ENCODE data around the gene PROB1.

Gene PROB1

DNA sequence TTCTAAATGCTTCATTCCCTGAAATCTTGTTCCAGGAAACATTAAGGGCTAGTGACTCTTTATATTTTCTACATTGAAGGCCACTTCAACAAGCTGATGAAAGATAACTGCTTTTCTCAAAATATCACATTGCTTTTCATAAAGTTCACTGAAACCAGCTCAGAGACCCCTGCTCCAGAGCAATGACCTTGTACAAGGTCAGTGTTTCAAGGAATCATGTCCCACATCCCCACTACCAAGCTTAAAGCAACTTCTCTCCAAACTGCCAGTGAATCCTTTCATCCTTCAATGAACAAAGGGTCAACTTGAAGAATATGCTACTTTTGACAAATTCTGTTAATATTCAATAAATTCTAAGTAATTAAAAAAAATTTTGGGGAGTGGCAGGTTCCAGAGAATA, 21.0 kb upstream of the PROB1 start:
- H4K91ac ChIP-seq (ENCODE audit: low read depth, low read length, poor library complexity): no peak overlapping the region
- no peak overlapping the region for H2BK12ac ChIP-seq (ENCODE audit: low read length)
- no peaks in the 10 kb centered on the region for H3K79me1 ChIP-seq (ENCODE audit: low read depth, low read length)
- no peak overlapping the region for H3K4me2 ChIP-seq (ENCODE audit: insufficient read depth, low read length, poor library complexity, severe bottlenecking)
- H2BK120ac ChIP-seq (ENCODE audit: low read depth, low read length): no peak overlapping the region
- H3K27me3 ChIP-seq (ENCODE audit: control insufficient read depth in 3 of 3, insufficient read depth in 3 of 3, low read depth in 1 of 3, low read length in 3 of 3): no peaks in the 10 kb centered on the region
- H3K4me1 ChIP-seq (ENCODE audit: control insufficient read depth in 2 of 2, insufficient read depth in 1 of 2, low read depth in 1 of 2, low read length in 2 of 2): peaks cover 0 to 5% of the 10 kb centered on the region in 2 donors
- no peaks in the 10 kb centered on the region for H3K9me3 ChIP-seq (replicated peaks in 1 of 2; ENCODE audit: control insufficient read depth in 2 of 2, insufficient read depth in 1 of 2, low read depth in 1 of 2, low read length in 2 of 2)
- H4K8ac ChIP-seq (ENCODE audit: low read depth, low read length): no peak overlapping the region
- no peak overlapping the region for H3K4ac ChIP-seq (ENCODE audit: low read length)
- no peak overlapping the region for H2AFZ ChIP-seq (ENCODE audit: low read length)
- no peak overlapping the region for H3K23ac ChIP-seq (ENCODE audit: low read depth, low read length, poor library complexity)
- H2BK5ac ChIP-seq (ENCODE audit: low read length): no peak overlapping the region
- no peak overlapping the region for H2AK5ac ChIP-seq (ENCODE audit: low read depth, low read length)
- H3K9ac ChIP-seq (ENCODE audit: low read depth, low read length, poor library complexity): no peak overlapping the region
- H3K4me3 ChIP-seq (ENCODE audit: low read length in 2 of 2): no peak overlapping the region
- no peak overlapping the region for H3K14ac ChIP-seq (ENCODE audit: low read length)
- no peak for DNase-seq (ENCODE audit: low spot score)
- no peak overlapping the region for H3K18ac ChIP-seq (ENCODE audit: low read length)
- H3K27ac ChIP-seq (replicated peaks; ENCODE audit: low read length): no peak overlapping the region
- H3K36me3 ChIP-seq (replicated peaks in 1 of 2; ENCODE audit: control insufficient read depth in 2 of 2, insufficient read depth in 2 of 2, low read length in 2 of 2): peaks cover 20 to 82% of the 10 kb centered on the region in 2 donors
- H2BK15ac ChIP-seq (ENCODE audit: low read length): no peak overlapping the region

DNA sequence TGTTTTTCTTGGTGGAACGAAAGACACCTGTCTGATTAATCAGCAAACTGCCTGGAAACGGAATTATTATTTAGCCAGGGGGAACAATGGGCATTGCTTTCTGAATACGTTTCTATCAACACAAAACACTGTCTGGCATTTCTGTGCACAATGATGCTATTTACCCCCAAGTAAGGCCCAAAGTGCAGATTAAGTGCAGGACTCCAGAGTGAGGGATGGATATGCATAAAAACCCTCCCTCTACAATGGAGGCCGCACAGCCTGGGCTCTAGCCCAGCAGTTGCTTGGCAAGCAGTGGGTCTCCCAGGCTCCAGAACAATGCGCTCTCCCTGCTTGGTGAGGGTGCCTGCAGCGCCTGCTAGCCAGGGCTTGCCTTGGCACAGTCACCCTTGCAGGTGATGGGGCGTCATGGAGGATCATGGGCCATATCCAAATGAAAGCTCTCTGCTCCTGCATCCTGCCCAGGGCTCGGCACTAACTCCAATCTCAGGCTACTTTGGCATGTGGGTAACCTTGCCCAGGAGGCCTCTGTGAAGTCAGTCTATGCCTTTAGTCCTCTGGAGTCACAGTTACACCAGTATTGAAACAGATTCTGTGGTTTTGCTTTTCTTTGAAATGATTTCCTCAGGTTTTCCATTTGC, 20.4 kb upstream of the PROB1 start:
- Histone ChIP-seq H3K14ac (ENCODE audit: low read length) (no peak overlapping the region), H3K36me3 (replicated peaks in 1 of 2; ENCODE audit: control insufficient read depth in 2 of 2, insufficient read depth in 2 of 2, low read length in 2 of 2) (peaks cover 20 to 77% of the 10 kb centered on the region in 2 donors), H2BK5ac (ENCODE audit: low read length) (no peak overlapping the region), H3K4me1 (ENCODE audit: control insufficient read depth in 2 of 2, insufficient read depth in 1 of 2, low read depth in 1 of 2, low read length in 2 of 2) (peaks cover 0 to 5% of the 10 kb centered on the region in 2 donors), H3K4me2 (ENCODE audit: insufficient read depth, low read length, poor library complexity, severe bottlenecking) (no peak overlapping the region), H2BK12ac (ENCODE audit: low read length) (no peak overlapping the region), H2BK120ac (ENCODE audit: low read depth, low read length) (no peak overlapping the region), H2AFZ (ENCODE audit: low read length) (no peak overlapping the region), H3K27ac (replicated peaks; ENCODE audit: low read length) (no peak overlapping the region), H2AK5ac (ENCODE audit: low read depth, low read length) (no peak overlapping the region), H3K9ac (ENCODE audit: low read depth, low read length, poor library complexity) (peak overlapping the region; percentile 45), H4K8ac (ENCODE audit: low read depth, low read length) (no peak overlapping the region), H3K79me1 (ENCODE audit: low read depth, low read length) (no peaks in the 10 kb centered on the region), H3K27me3 (ENCODE audit: control insufficient read depth in 3 of 3, insufficient read depth in 3 of 3, low read depth in 1 of 3, low read length in 3 of 3) (no peaks in the 10 kb centered on the region), H3K4ac (ENCODE audit: low read length) (no peak overlapping the region), H3K18ac (ENCODE audit: low read length) (no peak overlapping the region), H3K23ac (ENCODE audit: low read depth, low read length, poor library complexity) (peak overlapping the region; percentile 20), H3K4me3 (ENCODE audit: low read length in 2 of 2) (peak overlapping the region in 1 of 2 donors; percentile 4), H3K9me3 (replicated peaks in 1 of 2; ENCODE audit: control insufficient read depth in 2 of 2, insufficient read depth in 1 of 2, low read depth in 1 of 2, low read length in 2 of 2) (no peaks in the 10 kb centered on the region), H2BK15ac (ENCODE audit: low read length) (no peak overlapping the region), H4K91ac (ENCODE audit: low read depth, low read length, poor library complexity) (no peak overlapping the region)
- no CpG with 5 or more reads among the region's 8 CpGs for WGBS, 2 donors (ENCODE audit: extremely low coverage in 2 of 2, insufficient read length in 2 of 2, insufficient replicate concordance in 1 of 2)
- no peak for DNase-seq (ENCODE audit: low spot score)

DNA sequence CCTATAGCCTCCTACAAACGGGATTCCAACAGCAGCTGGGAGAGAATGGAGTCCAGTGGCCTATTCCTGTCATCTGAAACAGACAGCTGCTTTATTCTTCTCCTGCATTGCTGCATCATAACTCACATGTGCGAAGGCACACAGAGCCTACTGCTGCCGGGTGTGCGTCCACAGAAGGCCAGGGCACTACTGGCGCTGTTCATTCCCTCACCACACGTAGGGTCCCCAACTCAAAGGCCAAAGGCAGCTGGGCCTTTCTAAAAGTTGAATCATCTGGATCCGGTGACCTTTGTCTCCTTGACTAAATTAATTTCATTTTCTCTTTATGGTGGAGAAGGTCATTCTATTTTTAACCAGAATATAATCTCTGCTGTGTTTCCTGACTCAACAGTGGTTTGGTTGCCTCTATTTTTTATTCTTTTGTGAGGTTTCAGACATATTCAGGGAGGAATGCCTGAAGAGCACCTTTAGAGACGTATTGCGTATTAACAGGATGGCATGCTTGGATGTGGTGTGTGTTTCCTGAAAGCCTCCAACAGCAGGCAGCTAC, 19.8 kb upstream of the PROB1 start:
- no peak for DNase-seq (ENCODE audit: low spot score)
- H4K8ac ChIP-seq (ENCODE audit: low read depth, low read length): no peak overlapping the region
- H2BK15ac ChIP-seq (ENCODE audit: low read length): no peak overlapping the region
- no peaks in the 10 kb centered on the region for H3K9me3 ChIP-seq (replicated peaks in 1 of 2; ENCODE audit: control insufficient read depth in 2 of 2, insufficient read depth in 1 of 2, low read depth in 1 of 2, low read length in 2 of 2)
- no peak overlapping the region for H2BK5ac ChIP-seq (ENCODE audit: low read length)
- H3K4me1 ChIP-seq (ENCODE audit: control insufficient read depth in 2 of 2, insufficient read depth in 1 of 2, low read depth in 1 of 2, low read length in 2 of 2): peaks cover 0 to 5% of the 10 kb centered on the region in 2 donors
- peaks cover 20 to 70% of the 10 kb centered on the region in 2 donors for H3K36me3 ChIP-seq (replicated peaks in 1 of 2; ENCODE audit: control insufficient read depth in 2 of 2, insufficient read depth in 2 of 2, low read length in 2 of 2)
- H3K9ac ChIP-seq (ENCODE audit: low read depth, low read length, poor library complexity): no peak overlapping the region
- WGBS, 2 donors (ENCODE audit: extremely low coverage in 2 of 2, insufficient read length in 2 of 2, insufficient replicate concordance in 1 of 2): no CpG with 5 or more reads among the region's 9 CpGs
- H3K4me3 ChIP-seq (ENCODE audit: low read length in 2 of 2): no peak overlapping the region
- no peak overlapping the region for H2BK12ac ChIP-seq (ENCODE audit: low read length)
- H3K23ac ChIP-seq (ENCODE audit: low read depth, low read length, poor library complexity): no peak overlapping the region
- no peak overlapping the region for H3K4ac ChIP-seq (ENCODE audit: low read length)
- no peak overlapping the region for H3K4me2 ChIP-seq (ENCODE audit: insufficient read depth, low read length, poor library complexity, severe bottlenecking)
- H2BK120ac ChIP-seq (ENCODE audit: low read depth, low read length): no peak overlapping the region
- no peak overlapping the region for H3K18ac ChIP-seq (ENCODE audit: low read length)
- no peak overlapping the region for H2AK5ac ChIP-seq (ENCODE audit: low read depth, low read length)
- H2AFZ ChIP-seq (ENCODE audit: low read length): no peak overlapping the region
- no peaks in the 10 kb centered on the region for H3K79me1 ChIP-seq (ENCODE audit: low read depth, low read length)
- no peak overlapping the region for H4K91ac ChIP-seq (ENCODE audit: low read depth, low read length, poor library complexity)
- H3K14ac ChIP-seq (ENCODE audit: low read length): no peak overlapping the region
- H3K27me3 ChIP-seq (ENCODE audit: control insufficient read depth in 3 of 3, insufficient read depth in 3 of 3, low read depth in 1 of 3, low read length in 3 of 3): no peaks in the 10 kb centered on the region
- no peak overlapping the region for H3K27ac ChIP-seq (replicated peaks; ENCODE audit: low read length)

- Histone ChIP-seq H2BK15ac (ENCODE audit: low read length) (no peak overlapping the region), H3K27ac (replicated peaks; ENCODE audit: low read length) (no peak overlapping the region), H3K18ac (ENCODE audit: low read length) (no peak overlapping the region), H3K9me3 (replicated peaks in 1 of 2; ENCODE audit: control insufficient read depth in 2 of 2, insufficient read depth in 1 of 2, low read depth in 1 of 2, low read length in 2 of 2) (no peaks in the 10 kb centered on the region), H3K27me3 (ENCODE audit: control insufficient read depth in 3 of 3, insufficient read depth in 3 of 3, low read depth in 1 of 3, low read length in 3 of 3) (no peaks in the 10 kb centered on the region), H3K9ac (ENCODE audit: low read depth, low read length, poor library complexity) (no peak overlapping the region), H3K79me1 (ENCODE audit: low read depth, low read length) (no peaks in the 10 kb centered on the region), H3K4ac (ENCODE audit: low read length) (no peak overlapping the region), H2BK120ac (ENCODE audit: low read depth, low read length) (no peak overlapping the region), H3K36me3 (replicated peaks in 1 of 2; ENCODE audit: control insufficient read depth in 2 of 2, insufficient read depth in 2 of 2, low read length in 2 of 2) (peaks cover 18 to 63% of the 10 kb centered on the region in 2 donors), H3K4me1 (ENCODE audit: control insufficient read depth in 2 of 2, insufficient read depth in 1 of 2, low read depth in 1 of 2, low read length in 2 of 2) (no peaks in the 10 kb centered on the region), H4K8ac (ENCODE audit: low read depth, low read length) (no peak overlapping the region), H2AFZ (ENCODE audit: low read length) (no peak overlapping the region), H3K4me2 (ENCODE audit: insufficient read depth, low read length, poor library complexity, severe bottlenecking) (no peak overlapping the region), H3K14ac (ENCODE audit: low read length) (no peak overlapping the region), H2AK5ac (ENCODE audit: low read depth, low read length) (no peak overlapping the region), H3K4me3 (ENCODE audit: low read length in 2 of 2) (no peak overlapping the region), H2BK12ac (ENCODE audit: low read length) (no peak overlapping the region), H2BK5ac (ENCODE audit: low read length) (no peak overlapping the region), H4K91ac (ENCODE audit: low read depth, low read length, poor library complexity) (no peak overlapping the region), H3K23ac (ENCODE audit: low read depth, low read length, poor library complexity) (no peak overlapping the region)
- no peak for DNase-seq (ENCODE audit: low spot score)
- WGBS, 2 donors (ENCODE audit: extremely low coverage in 2 of 2, insufficient read length in 2 of 2, insufficient replicate concordance in 1 of 2): no CpG with 5 or more reads among the region's 6 CpGs
Observed at GRCh38 chr5:139413963-139414362, 19.1 kb upstream of the PROB1 start.
